ENCODE results near the gene RFPL4AL1.

- TF ChIP-seq POLR2A (IDR thresholded peaks at IDR 0.05; ENCODE audit: low read depth, low read length) (no peak), TAF1 (IDR thresholded peaks at IDR 0.05; ENCODE audit: borderline replicate concordance, low read depth, low read length) (no peak)
These were observed 12.2 kb downstream of the RFPL4AL1 start for GRCh38 chr19:55781112-55781511.
